GM18868 (cell line): Measurements from ENCODE around the gene KDM7A.
"Not testable (repeated sequence)": the region's sequence is repeated elsewhere in the genome, so short reads cannot be mapped to it uniquely, and the experiment has no call there.

Experiments used
- ATAC-seq: cut with Tn5 transposase; IDR thresholded peaks from one replicate; pipeline ENCODE4 v1.9.1; 2021; ENCODE audit warnings: mild to moderate bottlenecking, moderate library complexity; ENCODE audit not compliant: unreplicated experiment

Gene KDM7A

GRCh38 chr7:140160308-140160707 is 16.5 kb downstream of the KDM7A start:
- no peak for ATAC-seq

DNA sequence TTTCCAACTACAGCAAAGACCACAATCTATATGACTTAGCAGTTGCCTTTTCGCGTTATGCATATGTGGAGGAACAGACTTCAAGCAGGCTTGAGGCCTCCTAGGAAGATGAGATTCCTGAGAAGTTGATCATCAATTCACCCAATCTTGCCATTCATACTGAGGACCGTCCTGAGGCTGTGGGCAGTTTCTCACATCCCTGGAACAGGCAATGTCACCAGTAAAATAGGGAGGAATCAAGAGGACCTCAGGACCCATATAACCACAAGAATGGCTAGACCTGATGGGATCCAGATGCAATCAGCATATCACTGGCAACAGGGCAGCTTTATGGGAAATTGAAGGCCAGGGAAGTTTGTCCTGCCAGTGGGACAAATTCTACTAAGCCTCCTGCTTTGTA is 17.3 kb downstream of the KDM7A start:
- no peak for ATAC-seq

- ATAC-seq: no peak
Observed at GRCh38 chr7:140156460-140157080, 20.2 kb downstream of the KDM7A start.

GRCh38 chr7:140155428-140155827 is 21.4 kb downstream of the KDM7A start:
- no peak for ATAC-seq

GRCh38 chr7:140153666-140154161 is 23.1 kb downstream of the KDM7A start:
- no peak for ATAC-seq

GRCh38 chr7:140146574-140146973 is 30.2 kb downstream of the KDM7A start:
- no peak for ATAC-seq

GRCh38 chr7:140145709-140146108 is 31.1 kb downstream of the KDM7A start:
- no peak for ATAC-seq

DNA sequence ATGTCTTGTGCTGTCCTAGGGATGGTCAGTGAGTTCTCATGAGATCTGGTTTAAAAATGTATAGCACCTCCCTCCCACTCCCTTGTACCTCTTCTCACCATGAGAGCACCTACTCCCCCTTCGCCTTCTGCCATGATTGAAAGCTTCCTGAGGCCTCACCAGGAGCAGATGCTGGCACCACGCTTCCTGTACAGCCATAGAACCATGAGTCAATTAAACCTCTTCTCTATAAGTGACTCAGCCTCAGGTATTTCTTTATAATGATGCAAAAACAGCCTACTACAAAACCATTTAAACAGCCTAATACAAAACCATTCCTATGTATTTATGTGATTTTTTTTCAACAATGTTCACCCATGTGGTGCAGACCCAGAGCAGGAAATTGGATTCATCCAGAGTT is 32.0 kb downstream of the KDM7A start:
- ATAC-seq: no peak

- ATAC-seq: no peak
Observed at GRCh38 chr7:140143997-140144396, 32.8 kb downstream of the KDM7A start.

DNA sequence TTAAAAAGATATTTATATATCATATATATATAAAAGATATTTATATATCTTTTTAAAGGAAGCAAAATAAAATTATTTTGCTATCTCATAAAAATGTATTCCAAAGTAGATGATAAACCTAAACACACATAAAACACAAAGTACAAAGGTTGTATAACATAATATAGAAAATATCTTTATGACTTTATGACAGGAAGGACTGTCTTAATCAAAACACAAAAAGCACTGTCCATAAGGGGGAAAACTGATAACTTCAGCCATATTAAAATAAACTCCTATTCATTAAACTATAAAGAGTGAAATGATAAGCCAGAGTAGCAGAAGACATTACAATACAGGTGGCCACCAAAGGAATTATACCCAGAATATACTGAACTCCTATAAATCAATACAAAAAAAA is 34.8 kb downstream of the KDM7A start:
- ATAC-seq: no peak

DNA sequence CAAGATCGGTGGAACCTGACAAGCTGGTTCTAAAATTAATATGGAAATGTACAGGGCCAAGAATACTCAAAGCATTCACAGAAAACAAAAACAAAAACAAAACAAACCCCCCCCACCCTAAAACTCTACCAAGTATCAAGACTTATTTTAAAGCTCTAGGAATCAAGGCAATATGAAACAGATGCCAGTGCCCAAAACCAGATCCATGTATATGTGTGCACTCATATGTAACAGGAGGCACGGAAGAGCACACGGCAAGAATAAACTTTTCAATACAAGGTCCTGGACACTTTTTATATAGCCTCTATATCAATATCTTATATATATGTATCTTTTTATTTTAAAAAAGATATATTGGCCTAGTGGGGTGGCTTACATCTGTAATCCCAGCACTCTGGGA is 35.5 kb downstream of the KDM7A start:
- no peak for ATAC-seq

DNA sequence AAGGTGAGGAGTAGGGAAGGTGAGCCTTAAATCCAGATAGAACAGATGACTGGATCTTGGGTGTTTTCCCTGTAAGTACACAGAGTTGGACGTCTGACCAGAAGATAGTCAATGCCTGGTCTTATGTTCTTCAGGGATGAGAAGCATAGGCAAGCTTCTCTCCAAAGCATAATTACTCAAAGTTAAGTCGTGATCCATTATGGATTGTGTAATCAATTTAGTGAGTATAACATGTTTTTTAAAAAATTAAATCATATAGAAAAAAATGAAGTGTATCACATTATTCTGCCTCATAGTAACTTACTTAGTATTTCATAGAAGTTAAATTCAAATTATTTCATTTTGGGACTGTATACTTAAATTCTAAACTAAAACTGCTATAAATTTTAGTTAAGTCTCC is 39.7 kb downstream of the KDM7A start:
- no peak for ATAC-seq

DNA sequence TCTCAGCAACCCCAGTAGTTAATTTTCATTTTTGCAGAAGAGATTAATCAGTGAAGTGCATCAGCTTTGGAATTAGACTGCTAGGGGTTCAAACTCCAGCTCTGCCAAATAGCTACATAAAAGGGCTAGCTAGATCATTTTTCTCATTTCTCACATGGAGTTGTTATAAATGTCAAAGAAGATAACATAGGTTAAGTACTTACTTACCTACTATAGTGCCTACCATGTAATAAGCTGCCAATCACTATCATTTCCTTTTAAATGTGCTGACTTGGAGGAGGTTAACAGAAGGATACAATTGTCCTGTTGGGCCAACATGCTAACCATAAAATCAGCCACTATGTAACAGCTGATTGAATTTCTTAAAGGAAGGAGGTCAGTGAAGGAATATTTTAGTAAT is 40.7 kb downstream of the KDM7A start:
- no peak for ATAC-seq

DNA sequence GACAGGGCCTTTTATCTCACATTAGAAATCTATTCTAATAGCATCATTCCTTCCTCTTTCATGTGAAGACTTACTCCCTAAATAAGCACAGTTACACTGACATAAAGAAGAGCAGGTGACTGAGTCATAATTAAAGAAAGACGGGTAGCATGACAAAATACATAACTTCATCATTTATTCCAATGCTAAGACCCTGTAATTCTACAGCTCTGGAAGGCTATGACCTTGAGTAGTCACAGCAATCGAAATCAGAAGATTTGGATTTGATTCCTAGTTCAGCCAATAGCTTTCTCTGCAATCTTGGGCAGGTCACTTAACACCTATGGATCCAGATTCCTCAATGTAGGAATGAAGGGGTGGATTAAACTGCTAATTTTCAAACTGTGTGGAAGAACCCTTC is 42.7 kb downstream of the KDM7A start:
- no peak for ATAC-seq

DNA sequence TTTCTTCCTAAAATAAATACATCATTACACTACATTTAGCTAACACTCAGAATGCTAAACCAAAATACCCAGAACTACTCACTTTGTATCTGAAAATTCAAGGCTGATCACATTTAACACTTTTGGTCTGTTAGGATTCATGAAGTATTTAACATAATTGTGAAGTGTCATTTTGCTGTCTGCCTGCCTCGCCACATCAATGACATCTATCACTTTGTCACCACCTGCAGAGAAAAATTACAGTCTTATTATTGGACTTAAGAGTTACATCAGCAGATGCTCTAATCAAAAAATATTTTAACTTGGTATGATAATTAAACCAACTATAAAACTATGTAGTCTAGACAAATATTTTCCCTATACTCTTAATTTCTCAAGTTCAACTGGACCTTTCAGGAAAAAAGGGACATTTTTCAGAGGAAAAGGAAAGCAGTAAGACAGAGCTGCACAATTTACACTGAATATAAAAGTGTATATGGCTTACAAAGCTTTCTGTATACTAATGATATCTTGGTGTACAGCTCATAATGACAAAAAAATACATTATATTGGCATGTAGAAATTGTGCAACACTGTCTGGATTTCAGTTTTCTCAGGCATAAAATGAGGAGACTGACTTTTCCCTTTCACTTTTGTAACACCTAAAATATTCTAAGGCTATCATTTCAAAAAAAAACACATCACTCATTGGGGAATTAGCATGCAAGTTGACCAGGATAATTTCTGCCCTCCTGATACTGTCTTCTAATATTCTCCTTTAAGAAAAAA is 49.2 kb downstream of the KDM7A start:
- ATAC-seq: no peak

GRCh38 chr7:140126435-140127034 is 50.2 kb downstream of the KDM7A start:
- no peak for ATAC-seq

DNA sequence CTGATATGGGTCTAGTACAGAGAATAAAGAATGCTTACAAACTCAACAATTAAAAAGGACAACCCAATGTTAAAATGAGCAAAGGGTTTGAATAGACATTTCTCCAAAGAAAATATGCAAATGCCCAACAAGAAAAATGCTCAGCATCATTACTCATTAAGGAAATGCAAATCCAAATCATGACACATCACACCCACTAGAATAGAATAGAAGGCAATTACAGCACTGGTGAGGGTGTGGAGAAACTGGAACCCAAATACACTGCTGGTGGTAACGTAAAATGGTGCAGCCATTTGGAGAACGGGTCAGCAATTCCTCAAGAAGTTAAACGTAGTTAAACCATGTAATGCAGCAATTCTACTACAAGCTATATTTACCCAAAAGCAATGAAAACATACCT is 53.8 kb downstream of the KDM7A start:
- no peak for ATAC-seq

DNA sequence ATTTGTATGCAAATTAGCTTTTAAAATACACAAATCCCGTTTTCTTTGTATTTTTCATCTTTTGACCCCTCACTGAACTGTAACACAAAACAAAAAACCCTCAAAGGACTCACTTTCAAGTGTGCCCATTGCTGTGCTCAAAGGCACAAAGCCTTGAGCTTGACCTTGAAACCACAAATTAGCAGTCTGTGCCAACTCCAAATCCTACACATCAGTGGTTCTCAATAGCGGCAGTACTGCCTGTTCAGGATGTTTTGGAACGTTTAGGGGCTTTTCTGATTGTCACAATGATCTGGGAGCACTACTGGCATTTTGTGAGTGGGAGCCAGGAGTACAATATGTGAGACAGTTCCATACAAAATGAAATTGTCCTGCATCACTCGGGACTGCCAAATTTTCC is 55.5 kb downstream of the KDM7A start:
- no peak for ATAC-seq

DNA sequence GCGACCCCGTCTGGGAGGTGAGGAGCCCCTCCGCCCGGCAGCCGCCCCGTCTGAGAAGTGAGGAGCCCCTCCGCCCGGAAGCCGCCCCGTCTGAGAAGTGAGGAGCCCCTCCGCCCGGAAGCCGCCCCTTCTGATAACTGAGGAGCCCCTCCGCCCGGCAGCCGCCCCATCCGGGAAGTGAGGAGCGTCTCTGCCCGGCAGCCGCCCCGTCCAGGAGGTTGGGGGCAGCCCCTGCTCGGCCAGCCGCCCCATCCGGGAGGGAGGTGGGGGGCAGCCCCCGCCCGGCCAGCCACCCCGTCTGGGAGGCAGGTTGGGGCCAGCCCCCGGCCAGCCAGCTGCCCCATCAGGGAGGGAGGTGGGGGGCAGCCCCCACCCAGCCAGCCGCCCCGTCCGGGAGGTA is 62.0 kb downstream of the KDM7A start:
- not testable (repeated sequence) for ATAC-seq

DNA sequence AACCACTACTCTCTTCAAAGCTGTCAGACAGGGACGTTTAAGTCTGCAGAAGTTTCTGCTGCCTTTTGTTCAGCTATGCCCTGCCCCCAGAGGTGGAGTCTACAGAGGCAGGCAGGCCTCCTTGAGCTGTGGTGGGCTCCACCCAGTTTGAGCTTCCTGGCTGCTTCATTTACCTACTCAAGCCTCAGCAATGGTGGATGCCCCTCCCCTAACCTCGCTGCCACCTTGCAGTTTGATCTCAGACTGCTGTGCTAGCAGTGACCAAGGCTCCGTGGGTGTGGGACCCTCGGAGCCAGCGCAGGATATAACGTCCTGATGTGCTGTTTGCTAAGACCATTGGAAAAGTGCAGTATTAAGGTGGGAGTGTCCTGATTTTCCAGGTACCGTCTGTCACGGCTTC is 68.0 kb downstream of the KDM7A start:
- ATAC-seq: not testable (repeated sequence)

- ATAC-seq: no peak
Observed at GRCh38 chr7:140096459-140096858, 80.3 kb downstream of the KDM7A start.

DNA sequence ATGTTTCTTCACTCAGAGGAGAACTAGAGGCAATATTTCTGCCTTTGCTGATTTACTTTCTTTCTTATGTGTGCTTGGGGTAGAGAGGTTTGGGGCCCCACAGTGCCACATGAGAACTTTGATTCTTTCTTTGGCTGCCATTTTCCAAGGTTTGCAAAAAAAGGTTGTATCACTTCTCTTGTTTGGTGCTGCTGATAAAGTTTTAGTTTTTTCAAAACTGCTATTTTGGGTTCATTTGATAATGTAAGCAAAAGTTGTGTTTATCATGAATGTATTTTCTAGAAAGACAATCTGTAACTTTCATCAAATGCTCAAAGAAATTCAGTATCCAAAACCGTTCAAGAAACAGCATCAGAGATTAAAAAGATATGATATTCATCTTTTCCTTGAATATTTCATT is 83.4 kb downstream of the KDM7A start:
- ATAC-seq: no peak
